GM12874 (cell line): ENCODE results near the gene TRAF5.

ENCODE experiments used
- CTCF ChIP-seq: IDR thresholded peaks from 2 replicates; pipeline ENCODE4 v1.5.1; 2011; ENCODE audit warnings: low read depth, mild to moderate bottlenecking, control low read depth, low read length, moderate library complexity; ENCODE audit not compliant: insufficient read depth

The TRAF5 gene

GRCh38 chr1:211334986-211335385 lies 8.4 kb downstream of the TRAF5 start:
- no peak for TF ChIP-seq CTCF

- TF ChIP-seq CTCF = no peak
Measured at GRCh38 chr1:211335522-211336157, 9.0 kb downstream of the TRAF5 start.

- TF ChIP-seq CTCF = no peak
Measured at GRCh38 chr1:211336161-211336560, 9.5 kb downstream of the TRAF5 start.

DNA sequence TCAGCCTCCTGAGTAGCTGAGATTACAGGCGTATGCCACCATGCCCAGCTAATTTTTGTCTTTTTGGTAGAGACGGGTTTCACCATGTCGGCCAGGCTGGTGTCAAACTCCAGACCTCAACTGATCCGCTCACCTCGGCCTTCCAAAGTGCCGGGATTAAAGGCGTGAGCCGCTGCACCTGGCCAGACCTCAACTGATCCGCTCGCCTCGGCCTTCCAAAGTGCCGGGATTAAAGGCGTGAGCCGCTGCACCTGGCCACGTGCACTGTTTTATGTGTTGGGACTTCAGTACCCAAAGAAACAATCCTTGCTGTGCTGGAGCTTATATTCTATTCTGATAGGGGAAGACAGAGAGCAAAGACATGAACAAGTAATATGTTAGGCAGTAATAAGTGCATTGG lies 10.1 kb downstream of the TRAF5 start:
- no peak for TF ChIP-seq CTCF

DNA sequence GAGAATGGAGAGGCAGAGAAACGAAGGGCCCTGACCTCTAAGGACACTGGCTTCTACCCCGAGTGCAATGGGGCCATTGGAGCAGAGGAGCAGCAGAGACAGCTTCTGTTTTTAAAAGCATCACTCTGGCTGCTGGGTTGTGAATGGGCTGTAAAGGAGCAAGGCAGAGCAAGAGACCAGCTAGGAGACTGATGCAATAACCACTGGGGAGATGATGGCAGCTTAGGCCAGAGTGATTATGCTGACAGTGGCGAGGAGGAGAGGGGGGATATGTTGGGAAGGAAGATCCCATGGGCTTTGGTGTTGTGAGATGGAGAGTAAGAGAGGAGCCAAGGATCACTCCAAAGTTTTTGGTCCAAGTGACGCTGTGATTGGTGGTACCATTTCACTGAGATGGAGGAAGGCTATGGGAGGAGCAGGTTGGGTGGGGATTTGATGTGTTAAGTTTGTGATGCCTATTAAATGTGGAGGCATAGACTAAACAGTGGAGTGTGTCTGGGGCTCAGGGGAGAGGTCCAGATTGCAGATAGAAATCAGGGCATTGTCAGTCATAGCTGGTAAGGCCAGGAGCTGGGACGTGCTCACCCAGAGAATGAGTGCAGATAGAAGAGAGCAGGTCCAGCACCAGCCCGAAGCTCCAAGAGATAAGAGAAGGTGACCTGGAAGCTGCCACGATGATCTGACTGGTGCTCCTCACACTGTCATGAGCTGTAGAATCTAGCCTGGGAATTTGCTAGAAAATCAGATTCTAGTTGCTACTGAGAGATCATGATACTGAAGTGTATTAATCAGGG lies 11.0 kb downstream of the TRAF5 start:
- TF ChIP-seq CTCF = no peak

- TF ChIP-seq CTCF = no peak
Measured at GRCh38 chr1:211338224-211338620, 11.6 kb downstream of the TRAF5 start.

- no peak for TF ChIP-seq CTCF
Measured at GRCh38 chr1:211339631-211340041, 13.0 kb downstream of the TRAF5 start.
